ENCODE results near the gene CAPN8. TPM values are rescaled to one million over a fixed set of nuclear protein-coding genes. Genes with fewer than 3 reads are reported as not detected.

Gene CAPN8
- total RNA-seq, 1 donor: not detected

DNA sequence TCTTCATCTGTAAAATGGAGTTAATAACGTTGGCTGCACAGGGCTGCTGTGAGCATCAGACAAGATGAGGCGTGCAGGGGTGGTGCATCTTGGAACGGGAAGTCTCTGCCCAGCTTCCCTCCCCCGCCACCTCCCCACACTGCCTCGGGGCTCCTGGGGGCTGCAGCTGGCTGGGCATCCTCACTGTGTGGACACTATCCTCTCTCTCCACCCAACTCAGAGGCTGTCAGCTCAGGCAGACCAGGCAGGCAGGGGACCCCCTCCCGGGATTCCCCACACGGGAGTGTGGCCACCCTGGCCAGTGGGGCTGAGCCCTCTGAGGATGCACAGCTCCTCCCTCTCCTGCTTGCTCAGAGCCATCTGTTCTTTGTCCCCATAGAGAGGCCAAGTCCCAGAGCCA, 149.6 kb downstream of the CAPN8 start:
- H4K20me1 ChIP-seq (ENCODE audit: insufficient read depth, low read length): no peaks in the 10 kb centered on the region
- no peak overlapping the region for H3K27ac ChIP-seq (ENCODE audit: low read depth, low read length)
- TF ChIP-seq, protein P1, sequence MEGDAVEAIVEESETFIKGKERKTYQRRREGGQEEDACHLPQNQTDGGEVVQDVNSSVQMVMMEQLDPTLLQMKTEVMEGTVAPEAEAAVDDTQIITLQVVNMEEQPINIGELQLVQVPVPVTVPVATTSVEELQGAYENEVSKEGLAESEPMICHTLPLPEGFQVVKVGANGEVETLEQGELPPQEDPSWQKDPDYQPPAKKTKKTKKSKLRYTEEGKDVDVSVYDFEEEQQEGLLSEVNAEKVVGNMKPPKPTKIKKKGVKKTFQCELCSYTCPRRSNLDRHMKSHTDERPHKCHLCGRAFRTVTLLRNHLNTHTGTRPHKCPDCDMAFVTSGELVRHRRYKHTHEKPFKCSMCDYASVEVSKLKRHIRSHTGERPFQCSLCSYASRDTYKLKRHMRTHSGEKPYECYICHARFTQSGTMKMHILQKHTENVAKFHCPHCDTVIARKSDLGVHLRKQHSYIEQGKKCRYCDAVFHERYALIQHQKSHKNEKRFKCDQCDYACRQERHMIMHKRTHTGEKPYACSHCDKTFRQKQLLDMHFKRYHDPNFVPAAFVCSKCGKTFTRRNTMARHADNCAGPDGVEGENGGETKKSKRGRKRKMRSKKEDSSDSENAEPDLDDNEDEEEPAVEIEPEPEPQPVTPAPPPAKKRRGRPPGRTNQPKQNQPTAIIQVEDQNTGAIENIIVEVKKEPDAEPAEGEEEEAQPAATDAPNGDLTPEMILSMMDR (IDR thresholded peaks at IDR 0.05; ENCODE audit: extremely low read depth, low read depth, low read length): no peak
- H3K9me3 ChIP-seq (ENCODE audit: low read depth, low read length): no peaks in the 10 kb centered on the region
- H3K4me2 ChIP-seq (ENCODE audit: insufficient read depth, low read length): no peak overlapping the region
- H2AFZ ChIP-seq (ENCODE audit: low read length): no peak overlapping the region
- peaks cover 27% of the 10 kb centered on the region for H3K27me3 ChIP-seq (ENCODE audit: insufficient read depth, low read length)
- no peaks in the 10 kb centered on the region for H3K79me2 ChIP-seq (ENCODE audit: insufficient read depth, low read length)
- H3K36me3 ChIP-seq (ENCODE audit: insufficient read depth, low read length): no peaks in the 10 kb centered on the region
- no peaks in the 10 kb centered on the region for H3K4me1 ChIP-seq (ENCODE audit: insufficient read depth, low read length)
- no peak for DNase-seq (ENCODE audit: insufficient read length, low spot score, missing footprints)
- H3K4me3 ChIP-seq (ENCODE audit: insufficient read depth, low read length): no peak overlapping the region

DNA sequence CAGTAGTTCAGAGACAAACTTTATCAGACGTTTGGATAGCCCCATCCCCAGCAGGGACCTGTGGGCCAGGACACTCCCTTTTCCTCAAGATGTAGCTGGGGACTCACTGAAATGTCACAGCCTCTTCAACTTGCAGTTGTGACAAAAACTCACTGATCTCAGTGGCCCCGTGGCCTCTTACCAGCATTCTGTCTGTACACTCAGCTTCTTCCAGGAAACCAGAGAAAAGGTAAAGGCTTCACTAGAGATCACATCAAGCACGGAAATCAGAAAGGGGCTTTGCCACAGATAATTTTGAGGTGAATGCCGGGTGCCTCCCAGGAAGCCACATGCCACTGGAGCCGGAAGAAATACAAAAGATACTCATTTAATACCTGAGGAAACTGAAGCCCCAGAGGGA, 150.1 kb downstream of the CAPN8 start:
- Histone ChIP-seq H3K4me1 (ENCODE audit: insufficient read depth, low read length) (no peaks in the 10 kb centered on the region), H3K27me3 (ENCODE audit: insufficient read depth, low read length) (peaks cover 27% of the 10 kb centered on the region), H3K9me3 (ENCODE audit: low read depth, low read length) (no peaks in the 10 kb centered on the region), H3K4me2 (ENCODE audit: insufficient read depth, low read length) (no peak overlapping the region), H3K79me2 (ENCODE audit: insufficient read depth, low read length) (no peaks in the 10 kb centered on the region), H2AFZ (ENCODE audit: low read length) (no peak overlapping the region), H4K20me1 (ENCODE audit: insufficient read depth, low read length) (no peaks in the 10 kb centered on the region), H3K27ac (ENCODE audit: low read depth, low read length) (no peak overlapping the region), H3K36me3 (ENCODE audit: insufficient read depth, low read length) (no peaks in the 10 kb centered on the region), H3K4me3 (ENCODE audit: insufficient read depth, low read length) (no peak overlapping the region)
- DNase-seq (ENCODE audit: insufficient read length, low spot score, missing footprints): no peak
- TF ChIP-seq, protein P1 (IDR thresholded peaks at IDR 0.05; ENCODE audit: extremely low read depth, low read depth, low read length): no peak

DNA sequence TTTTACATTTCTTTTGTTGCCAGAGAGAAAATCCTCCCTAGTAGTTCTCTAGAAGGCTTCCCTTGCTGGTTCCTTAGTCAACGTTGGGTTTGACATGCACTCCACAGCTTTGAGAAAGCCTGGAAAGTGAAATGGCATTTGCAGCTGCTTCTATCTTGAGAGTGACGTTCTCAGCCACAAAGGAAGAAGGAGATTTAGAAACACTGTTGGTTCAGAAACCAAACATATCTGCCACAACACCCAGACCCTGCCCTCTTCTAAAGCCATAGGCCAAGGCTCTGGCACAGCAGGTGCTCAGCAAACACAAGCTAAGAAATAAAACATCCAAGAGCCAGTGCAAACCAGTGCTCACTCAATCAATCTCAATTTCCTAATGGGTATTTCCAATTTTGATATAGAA, 150.9 kb downstream of the CAPN8 start:
- TF ChIP-seq, protein P1 (IDR thresholded peaks at IDR 0.05; ENCODE audit: extremely low read depth, low read depth, low read length): no peak
- no peak for DNase-seq (ENCODE audit: insufficient read length, low spot score, missing footprints)

DNA sequence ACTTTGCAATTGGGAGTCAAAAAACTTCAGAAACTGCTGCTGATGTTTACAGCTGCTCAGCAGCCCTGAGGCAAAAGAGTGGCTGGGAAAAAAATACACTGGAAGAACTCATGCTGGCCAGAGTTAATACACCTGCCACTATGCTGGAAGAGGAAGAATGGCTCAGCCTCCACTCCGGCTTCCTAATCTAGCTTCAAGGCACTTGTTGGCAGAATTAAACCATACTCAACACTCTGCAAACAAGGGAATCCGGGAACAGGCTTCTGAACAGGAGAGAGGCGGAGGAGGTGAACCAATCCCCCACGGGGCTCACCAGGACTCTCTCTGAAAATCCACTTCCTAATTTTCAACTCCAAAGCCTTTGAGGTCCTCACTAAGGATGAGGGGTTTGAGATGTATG, 152.2 kb downstream of the CAPN8 start:
- TF ChIP-seq, protein P1 (IDR thresholded peaks at IDR 0.05; ENCODE audit: extremely low read depth, low read depth, low read length): no peak
- Histone ChIP-seq H2AFZ (ENCODE audit: low read length) (no peak overlapping the region), H3K27me3 (ENCODE audit: insufficient read depth, low read length) (peaks cover 27% of the 10 kb centered on the region), H3K27ac (ENCODE audit: low read depth, low read length) (no peak overlapping the region), H3K9me3 (ENCODE audit: low read depth, low read length) (no peaks in the 10 kb centered on the region), H4K20me1 (ENCODE audit: insufficient read depth, low read length) (no peaks in the 10 kb centered on the region), H3K36me3 (ENCODE audit: insufficient read depth, low read length) (no peaks in the 10 kb centered on the region), H3K4me3 (ENCODE audit: insufficient read depth, low read length) (no peak overlapping the region), H3K79me2 (ENCODE audit: insufficient read depth, low read length) (no peaks in the 10 kb centered on the region), H3K4me1 (ENCODE audit: insufficient read depth, low read length) (no peaks in the 10 kb centered on the region), H3K4me2 (ENCODE audit: insufficient read depth, low read length) (no peak overlapping the region)
- no peak for DNase-seq (ENCODE audit: insufficient read length, low spot score, missing footprints)

More for the DNA sequence above, 150.9 kb downstream of the CAPN8 start:
- no peaks in the 10 kb centered on the region for H3K4me1 ChIP-seq (ENCODE audit: insufficient read depth, low read length)
- no peak overlapping the region for H3K4me2 ChIP-seq (ENCODE audit: insufficient read depth, low read length)
- H3K4me3 ChIP-seq (ENCODE audit: insufficient read depth, low read length): no peak overlapping the region
- H3K27ac ChIP-seq (ENCODE audit: low read depth, low read length): no peak overlapping the region
- H3K36me3 ChIP-seq (ENCODE audit: insufficient read depth, low read length): no peaks in the 10 kb centered on the region
- no peaks in the 10 kb centered on the region for H4K20me1 ChIP-seq (ENCODE audit: insufficient read depth, low read length)
- no peaks in the 10 kb centered on the region for H3K79me2 ChIP-seq (ENCODE audit: insufficient read depth, low read length)
- no peaks in the 10 kb centered on the region for H3K9me3 ChIP-seq (ENCODE audit: low read depth, low read length)
- H2AFZ ChIP-seq (ENCODE audit: low read length): no peak overlapping the region
- H3K27me3 ChIP-seq (ENCODE audit: insufficient read depth, low read length): peaks cover 27% of the 10 kb centered on the region

Data from osteoblast (primary cell).